Activated CD8-positive, alpha-beta memory T cell treated with anti-CD3 and anti-CD28 coated beads, Interleukin-2, amount 50 U/mL, for 48 hours (primary cell): Measurements from ENCODE around the gene GPR148.
A peak's percentile ranks its signal among the peaks of the same experiment; 100 is the strongest.

Source experiments
- DNase-seq: peaks from one replicate; pipeline ENCODE4 v3.0.0-alpha.2; 2020

GPR148 gene

GRCh38 chr2:130749641-130750040 lies 20.8 kb downstream of the GPR148 start:
- no peak for DNase-seq

- no peak for DNase-seq
These were observed 25.9 kb downstream of the GPR148 start for GRCh38 chr2:130754811-130755210.

- DNase-seq: no peak
These were observed 26.6 kb downstream of the GPR148 start, which contains the start of gene AMER3 for GRCh38 chr2:130755256-130756052. Gene AMER3 (plus strand): TSS chr2:130755540. CDS start chr2:130762073, 6,533 bp downstream.

GRCh38 chr2:130756053-130756873 lies 27.4 kb downstream of the GPR148 start:
- DNase-seq: peak; percentile 67

- DNase-seq: no peak
These were observed 28.2 kb downstream of the GPR148 start for GRCh38 chr2:130756874-130757668.

- no peak for DNase-seq
These were observed 31.3 kb downstream of the GPR148 start for GRCh38 chr2:130759906-130760753.

GRCh38 chr2:130760754-130761751 lies 32.2 kb downstream of the GPR148 start:
- no peak for DNase-seq

GRCh38 chr2:130762031-130762909 lies 33.4 kb downstream of the GPR148 start:
- DNase-seq: no peak

GRCh38 chr2:130762910-130763385 lies 34.1 kb downstream of the GPR148 start:
- no peak for DNase-seq

- no peak for DNase-seq
These were observed 34.5 kb downstream of the GPR148 start for GRCh38 chr2:130763405-130763804.

GRCh38 chr2:130764035-130764820 lies 35.4 kb downstream of the GPR148 start:
- DNase-seq: no peak

GRCh38 chr2:130764821-130765115 lies 35.9 kb downstream of the GPR148 start:
- DNase-seq: no peak

GRCh38 chr2:130765464-130765863 lies 36.6 kb downstream of the GPR148 start:
- no peak for DNase-seq

GRCh38 chr2:130766037-130766436 lies 37.2 kb downstream of the GPR148 start:
- DNase-seq: no peak

- no peak for DNase-seq
These were observed 38.0 kb downstream of the GPR148 start for GRCh38 chr2:130766711-130767407.

GRCh38 chr2:130767408-130767775 lies 38.5 kb downstream of the GPR148 start:
- DNase-seq: no peak

- DNase-seq: no peak
These were observed 39.5 kb downstream of the GPR148 start for GRCh38 chr2:130768191-130768855.
